ENCODE measurements around the gene MYO16.

Gene MYO16

GRCh38 chr13:109256866-109257760 is 627.7 kb downstream of the MYO16 start:
- no peak overlapping the region for H3K4me2 ChIP-seq (ENCODE audit: low read depth, low read length, poor library complexity, severe bottlenecking)
- H3K27ac ChIP-seq (ENCODE audit: low read depth, low read length) = no peak overlapping the region
- H3K9ac ChIP-seq (ENCODE audit: low read length) = no peak overlapping the region

More at GRCh38 chr13:109256866-109257760, 627.7 kb downstream of the MYO16 start:
- Histone ChIP-seq H3K9me2 (replicated peaks; ENCODE audit: insufficient read depth, low read length) (no peaks in the 10 kb centered on the region), H3K36me3 (ENCODE audit: low read length) (no peaks in the 10 kb centered on the region), H3K9me3 (ENCODE audit: insufficient read depth, low read length) (0 out of 2 replicates have a peak, but pooled peaks cover 4% of the 10 kb centered on the region), H4K20me1 (ENCODE audit: low read depth, low read length) (no peaks in the 10 kb centered on the region), H2AFZ (ENCODE audit: low read depth, low read length, severe bottlenecking) (no peak overlapping the region), H3F3A (ENCODE audit: insufficient read depth) (no peaks in the 10 kb centered on the region), H3K27me3 (ENCODE audit: low read length) (no peaks in the 10 kb centered on the region), H3K79me2 (ENCODE audit: insufficient read depth, low read length) (no peaks in the 10 kb centered on the region), H3K4me3 (ENCODE audit: insufficient read depth, low read length, poor library complexity, severe bottlenecking) (no peak overlapping the region)
- TF ChIP-seq CTCF (IDR thresholded peaks at IDR 0.05; ENCODE audit: insufficient read depth, low read length, poor library complexity, severe bottlenecking) = no peak
- no peak for TF ChIP-seq EZH2phosphoT487 (conservative IDR thresholded peaks at IDR 0.05; ENCODE audit: low read length)
